CD4-positive, alpha-beta T cell treated with Interleukin-2 at 100 ng/mL for 4 hours (primary cell): ENCODE measurements around the gene ANKRD29.

Experiments used
- DNase-seq: peaks from one replicate; pipeline ENCODE4 v3.0.0-alpha.2; 2020; ENCODE audit warnings: low spot score

Gene ANKRD29, protein sequence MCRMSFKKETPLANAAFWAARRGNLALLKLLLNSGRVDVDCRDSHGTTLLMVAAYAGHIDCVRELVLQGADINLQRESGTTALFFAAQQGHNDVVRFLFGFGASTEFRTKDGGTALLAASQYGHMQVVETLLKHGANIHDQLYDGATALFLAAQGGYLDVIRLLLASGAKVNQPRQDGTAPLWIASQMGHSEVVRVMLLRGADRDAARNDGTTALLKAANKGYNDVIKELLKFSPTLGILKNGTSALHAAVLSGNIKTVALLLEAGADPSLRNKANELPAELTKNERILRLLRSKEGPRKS

DNA sequence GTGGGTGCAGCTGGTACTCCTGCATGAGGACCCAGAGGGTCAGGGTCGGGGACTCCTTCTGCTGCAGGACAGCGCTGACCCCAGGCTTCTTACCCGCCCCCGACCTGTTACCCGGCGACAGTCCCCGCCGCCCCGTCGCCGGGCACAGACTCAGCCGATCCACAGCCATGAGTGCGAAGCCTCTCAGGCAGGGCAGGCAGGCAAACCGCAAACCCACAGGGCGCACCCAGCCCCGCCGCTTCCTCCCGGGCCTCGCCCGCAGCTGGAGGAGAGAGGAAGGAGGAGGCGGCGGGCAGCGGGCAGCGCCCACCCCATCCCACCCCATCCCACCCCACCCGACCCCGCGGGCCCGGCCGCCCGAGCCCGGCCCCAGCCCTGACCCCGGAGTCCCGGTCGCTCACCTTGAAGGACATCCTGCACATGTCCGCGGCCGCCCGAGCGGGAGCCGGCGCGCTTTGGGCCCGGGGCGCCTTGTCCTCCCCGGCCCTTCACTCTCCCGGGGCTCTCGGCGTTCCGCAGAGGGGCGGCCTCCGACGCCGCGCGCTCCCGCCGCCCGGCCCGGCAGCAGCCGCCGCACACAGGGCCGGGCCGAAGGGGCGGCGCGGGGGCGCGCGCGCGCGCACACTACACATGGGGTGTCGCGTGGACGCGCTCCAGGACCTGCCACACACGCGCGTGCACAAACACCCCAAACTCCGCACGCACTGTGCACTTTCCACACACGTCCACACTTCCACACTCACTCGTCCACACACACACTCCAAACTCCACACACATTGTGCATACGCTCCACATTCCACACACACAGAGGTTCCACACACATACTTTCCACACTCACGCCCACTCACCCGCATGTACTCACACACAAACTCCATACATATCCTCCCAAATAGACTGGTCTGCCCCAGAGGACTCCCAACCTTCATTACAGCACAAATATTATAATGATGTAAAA, at the start of gene ANKRD29:
ANKRD29 (minus strand) TSS at position 603 of the 955 bp plus-strand sequence; CDS start at position 422, 181 bp downstream.
- peak; percentile 51 for DNase-seq

DNA sequence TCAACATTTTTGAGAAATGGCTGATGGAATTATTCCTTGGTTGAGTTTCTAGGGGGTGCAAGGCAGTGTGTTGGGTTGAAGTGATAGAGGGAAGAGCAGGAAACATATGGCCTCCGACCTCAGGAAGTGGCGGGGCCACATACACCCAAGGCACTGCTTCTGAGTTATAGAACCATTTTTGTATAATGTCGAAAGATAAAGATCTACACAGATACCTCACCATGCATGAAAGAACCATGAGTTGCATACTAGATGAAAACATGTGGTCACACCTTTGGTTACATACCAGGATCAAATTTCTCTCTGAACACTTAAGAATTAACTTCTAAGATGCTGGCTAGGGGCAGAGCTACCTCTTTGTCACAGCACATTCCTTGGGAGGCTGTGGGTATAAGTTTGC, 49.7 kb upstream of the ANKRD29 start:
- DNase-seq: no peak

DNA sequence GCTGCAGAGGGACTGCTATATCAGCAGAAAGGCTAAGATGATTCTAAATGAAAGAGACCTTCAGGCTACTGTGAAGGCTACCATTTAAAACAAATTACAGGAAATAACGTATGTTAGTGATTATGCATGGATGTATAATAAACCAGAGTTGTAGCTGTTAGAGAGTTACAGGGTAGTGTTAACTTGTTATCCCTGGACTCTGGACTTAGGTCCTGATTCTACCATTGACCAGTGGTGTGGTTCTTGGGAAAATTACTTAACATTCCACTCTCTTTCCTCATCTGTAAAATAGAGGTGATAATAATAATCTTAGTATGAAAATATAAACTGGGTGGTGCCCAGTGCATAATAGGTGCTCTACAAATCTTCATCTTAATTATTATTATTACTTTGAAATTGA, 48.7 kb upstream of the ANKRD29 start:
- no peak for DNase-seq

DNA sequence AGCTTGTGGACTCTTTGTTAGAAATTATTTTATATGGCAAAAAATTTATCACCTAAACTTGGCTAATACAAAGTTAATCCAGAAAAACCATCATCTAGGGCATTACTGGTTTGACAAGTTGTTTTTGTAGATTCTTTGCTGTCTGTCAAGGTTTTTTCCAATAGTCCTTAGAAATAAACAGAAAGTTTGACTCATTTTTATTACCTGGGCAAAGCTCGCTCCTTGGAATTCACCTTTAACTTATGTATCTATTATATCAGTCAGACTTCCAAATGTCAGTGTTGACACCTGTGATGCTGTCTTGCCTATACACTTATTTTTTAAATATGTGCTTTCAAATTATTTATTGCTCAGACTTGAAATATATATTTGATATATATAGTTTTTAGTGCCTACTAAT, 48.2 kb upstream of the ANKRD29 start:
- DNase-seq: no peak

DNA sequence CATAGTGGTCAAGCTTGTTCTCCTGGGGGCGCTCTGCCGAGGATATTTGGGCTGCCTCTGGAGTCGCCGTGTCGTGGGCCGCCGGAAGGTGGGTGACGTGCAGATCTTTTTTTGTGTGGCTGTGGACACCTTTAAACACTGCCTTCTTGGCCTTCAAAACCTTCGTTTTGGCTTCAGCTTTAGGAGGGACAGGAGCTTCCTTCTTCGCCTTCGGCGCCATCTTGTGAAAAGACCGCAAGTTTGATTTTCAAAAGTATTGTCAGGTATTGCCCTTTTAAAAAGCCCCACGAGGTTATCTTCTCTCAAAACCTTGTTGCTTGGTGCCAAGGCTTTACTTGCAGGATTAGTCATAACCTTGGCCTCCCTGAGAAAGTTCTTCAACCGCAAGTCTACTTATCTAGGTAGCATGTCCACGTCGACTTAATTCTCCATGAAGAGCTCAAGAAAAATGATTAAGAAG, 47.4 kb upstream of the ANKRD29 start:
- DNase-seq: no peak

DNA sequence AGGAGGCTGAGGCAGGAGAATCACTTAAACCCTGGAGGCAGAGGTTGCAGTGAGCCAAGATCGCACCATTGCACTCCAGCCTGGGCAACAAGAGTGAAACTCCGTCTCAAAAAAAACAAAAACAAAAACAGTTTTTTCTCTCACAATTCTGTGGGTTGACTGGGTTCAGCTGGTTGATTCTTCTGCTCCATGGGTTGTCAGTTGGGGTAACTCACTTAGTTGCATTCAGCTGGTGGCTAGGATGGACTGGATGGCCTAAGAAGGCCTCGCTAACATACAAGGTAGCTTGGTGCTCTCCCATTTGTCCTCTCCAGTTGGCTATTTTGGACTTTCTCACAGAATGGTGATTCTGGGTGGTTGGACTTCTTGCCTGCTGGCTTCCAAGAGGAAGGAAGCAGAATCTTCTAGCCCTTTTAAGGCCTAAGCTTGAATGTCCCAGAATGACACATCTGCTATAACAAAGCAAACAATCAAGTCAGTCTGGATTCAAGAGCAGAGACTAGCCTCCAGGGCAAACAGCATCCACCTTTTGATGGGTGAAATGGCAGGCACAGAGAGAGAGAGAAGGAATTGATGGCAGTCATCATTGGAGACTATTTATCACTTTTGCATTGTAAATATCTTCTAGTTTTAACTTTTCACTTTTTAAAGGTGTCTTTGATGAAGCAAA, 44.4 kb upstream of the ANKRD29 start:
- DNase-seq: no peak

DNA sequence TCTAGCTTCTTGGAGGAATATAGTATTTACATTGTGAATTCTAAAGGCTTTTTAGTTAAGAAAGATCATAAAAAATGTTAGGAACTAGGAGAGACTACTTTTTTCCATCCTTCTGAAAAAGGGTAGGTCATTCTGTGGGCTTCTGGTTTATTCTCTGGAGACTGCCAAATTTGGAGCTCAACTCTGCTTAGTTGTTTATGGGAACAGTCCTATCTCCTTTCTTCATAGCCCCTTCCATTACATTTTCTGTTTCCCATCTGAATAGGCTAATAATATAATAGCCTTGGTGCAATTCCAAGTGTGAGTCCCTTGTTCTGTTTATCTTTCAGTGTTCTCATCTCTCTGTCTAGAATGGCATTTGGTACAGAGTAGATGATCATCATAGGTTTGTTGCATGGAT, 42.1 kb upstream of the ANKRD29 start:
- DNase-seq: no peak

DNA sequence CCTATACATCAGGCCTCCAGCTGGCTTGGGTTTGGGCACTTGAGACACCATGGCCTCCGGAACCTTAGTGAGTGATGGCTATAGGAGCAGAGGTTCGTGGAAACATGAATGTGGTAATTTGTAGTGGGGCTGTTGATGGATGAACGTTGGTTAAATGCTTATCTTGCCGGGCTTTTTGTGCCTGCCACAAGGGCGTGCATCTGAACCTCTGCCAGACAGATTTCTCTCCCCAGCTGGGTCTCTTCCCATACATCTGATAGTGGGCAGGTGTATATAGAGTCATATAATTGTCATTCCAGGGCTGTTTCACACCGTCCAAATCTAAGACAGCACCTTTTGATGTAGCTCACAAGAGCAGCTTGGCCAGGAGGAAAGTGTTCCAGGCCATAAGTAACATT, 41.3 kb upstream of the ANKRD29 start:
- DNase-seq: no peak

DNA sequence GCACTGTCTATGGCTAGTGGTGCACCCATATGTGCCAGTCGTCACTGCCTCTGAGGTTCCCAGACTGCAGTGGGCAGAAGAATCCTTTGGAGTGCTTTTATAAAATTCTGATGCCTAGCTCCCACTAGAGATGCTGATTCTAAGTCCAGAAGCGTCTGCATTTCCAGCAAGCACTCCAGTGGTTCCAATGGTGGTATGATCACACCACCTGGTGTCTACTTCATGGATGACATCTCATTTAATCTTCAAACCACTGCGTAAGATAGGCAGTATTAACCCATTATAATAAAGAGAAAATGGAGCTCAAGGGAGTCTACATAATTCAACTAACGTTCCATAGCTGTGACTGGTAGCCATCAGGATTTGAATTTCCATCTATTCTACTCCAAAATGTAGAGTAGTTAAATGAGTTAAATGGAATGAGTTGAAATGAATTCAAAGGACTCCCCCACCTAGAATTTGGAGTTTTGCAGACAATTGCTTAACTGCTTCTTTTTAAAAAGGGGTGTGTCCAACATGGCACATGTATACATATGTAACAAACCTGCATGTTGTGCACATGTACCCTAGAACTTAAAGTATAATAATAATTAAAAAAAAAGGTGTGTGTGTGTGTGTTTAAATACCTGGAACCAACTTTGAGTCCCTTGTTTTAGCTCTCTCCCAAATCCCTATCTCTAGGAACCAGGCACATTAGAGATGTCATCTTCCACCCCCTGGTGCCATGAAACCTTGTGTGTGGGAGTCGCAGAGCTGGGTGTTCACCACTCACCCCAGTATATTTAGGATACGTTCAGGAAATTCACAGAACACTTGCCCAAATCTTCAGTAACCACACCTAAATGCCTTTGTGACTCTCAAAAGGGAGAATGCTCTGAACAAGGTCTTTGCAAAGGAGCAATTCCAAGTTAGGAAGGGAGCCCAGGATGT, 40.6 kb upstream of the ANKRD29 start:
- peak; percentile 50 for DNase-seq

DNA sequence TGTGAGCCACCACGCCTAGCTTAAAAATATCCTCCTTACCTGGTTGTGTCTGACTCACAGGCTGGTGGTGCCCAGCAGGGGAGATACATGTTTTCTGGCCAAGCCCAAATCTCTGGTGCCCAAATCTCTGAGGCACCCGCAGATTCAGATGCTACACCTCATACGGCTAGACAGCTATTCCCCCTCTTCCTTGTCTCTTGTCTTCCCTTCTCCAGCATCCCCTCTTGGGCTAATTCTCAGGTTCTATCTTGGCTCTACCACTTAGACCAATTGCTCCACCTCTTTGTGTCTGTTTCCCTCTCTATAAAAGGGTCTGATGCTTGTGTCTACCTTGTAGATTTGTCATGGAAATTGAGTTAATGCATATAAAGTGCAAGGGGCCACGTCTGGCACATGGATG, 39.9 kb upstream of the ANKRD29 start:
- no peak for DNase-seq

DNA sequence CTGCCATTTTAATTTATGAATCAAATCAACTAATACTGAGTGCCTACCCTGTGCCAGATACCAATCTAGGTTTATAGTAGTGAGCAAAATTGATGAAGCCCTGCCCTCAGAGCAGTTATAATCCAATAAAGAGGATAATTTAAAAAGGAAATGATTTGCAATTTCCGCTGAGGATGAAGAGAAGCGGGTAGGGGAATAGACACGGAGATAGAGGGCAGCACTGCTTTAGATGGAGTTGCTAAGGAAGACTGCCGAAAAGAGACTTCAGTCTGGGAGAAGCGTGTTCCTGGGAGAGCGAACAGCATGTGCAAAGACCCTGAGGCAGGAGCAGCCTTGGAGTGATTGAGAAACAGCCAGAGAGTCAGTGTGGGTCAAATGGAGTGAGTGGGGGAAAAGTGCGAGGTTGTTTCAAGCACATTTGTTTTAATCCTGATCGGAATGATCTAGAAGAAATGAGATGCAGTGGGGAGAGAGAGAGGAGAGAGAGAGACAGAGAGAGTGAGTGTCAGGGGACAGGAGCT, 38.9 kb upstream of the ANKRD29 start:
- DNase-seq: no peak

DNA sequence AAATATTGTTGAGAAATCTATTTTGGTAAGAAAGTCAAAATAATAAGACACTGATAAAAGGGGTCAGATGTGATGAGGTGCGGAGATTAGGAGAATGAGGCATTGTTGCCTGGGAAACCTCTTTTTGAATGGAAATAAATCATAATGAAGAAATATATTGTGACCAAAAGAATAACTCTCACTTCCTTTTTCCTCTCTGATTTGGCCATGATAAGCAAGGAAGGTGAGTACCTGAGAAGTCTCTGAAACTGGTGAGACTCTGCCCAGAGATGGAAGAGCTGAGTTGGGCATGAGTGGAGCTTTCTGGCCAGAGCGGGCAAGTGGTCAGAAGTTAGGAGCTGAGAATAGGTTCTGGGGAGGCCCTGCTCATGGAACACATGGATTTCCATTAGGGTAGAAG, 38.3 kb upstream of the ANKRD29 start:
- no peak for DNase-seq

DNA sequence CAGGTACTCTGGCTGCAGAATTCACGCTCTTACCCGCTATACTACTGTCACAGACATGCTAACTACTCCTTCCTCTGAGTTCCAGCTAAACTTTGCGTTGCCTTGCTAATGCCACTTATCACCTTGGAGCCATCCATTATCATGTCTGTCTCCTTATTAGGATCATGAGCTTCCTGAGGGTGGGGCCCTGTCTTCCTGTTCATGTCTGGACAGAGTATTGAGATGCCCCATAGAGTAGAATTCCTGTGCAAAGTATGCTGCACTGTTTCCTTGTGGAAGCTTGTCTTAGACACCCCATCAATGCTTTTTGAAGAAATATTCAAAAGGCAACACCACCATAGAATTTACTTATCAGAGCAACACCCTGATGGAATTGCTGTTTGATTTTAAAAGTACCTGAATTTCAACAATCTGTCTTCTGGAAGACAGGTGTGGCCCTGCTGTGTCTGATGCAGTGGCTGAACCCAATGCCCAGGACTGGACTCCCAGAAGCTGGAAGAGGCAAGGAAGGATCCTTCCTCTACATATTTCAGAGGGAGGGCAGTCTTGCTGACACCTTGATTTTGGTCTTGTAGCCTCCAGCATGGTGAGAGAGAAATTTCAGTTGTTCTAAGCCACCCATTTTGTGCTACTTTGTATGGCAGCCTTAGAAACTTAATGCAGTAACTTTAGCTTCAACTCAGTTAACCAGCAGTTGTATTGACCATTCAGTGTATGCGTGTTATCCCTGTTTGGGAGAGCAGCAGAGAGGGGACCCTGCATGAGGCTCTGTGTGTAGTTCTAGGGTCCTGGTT, 32.1 kb upstream of the ANKRD29 start:
- no peak for DNase-seq

DNA sequence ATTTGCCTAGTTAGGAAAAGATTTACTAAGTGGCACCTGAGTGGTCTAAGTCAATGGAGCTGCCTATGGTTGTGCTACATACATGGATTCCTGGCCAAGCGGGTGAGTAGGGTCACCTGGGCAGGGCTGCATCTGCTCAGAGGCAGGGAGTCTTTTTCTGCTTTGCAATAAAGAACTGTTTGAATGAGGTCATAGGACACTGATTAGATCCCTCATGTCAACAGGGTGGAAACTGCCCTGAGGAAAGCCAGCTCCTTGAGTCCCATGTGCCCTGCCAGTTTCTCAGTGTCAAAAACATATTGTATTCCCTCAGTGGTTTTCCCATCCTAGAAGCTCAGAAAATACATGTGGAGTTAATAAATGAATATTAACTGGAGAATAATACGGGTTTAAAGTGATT, 31.1 kb upstream of the ANKRD29 start:
- no peak for DNase-seq

DNA sequence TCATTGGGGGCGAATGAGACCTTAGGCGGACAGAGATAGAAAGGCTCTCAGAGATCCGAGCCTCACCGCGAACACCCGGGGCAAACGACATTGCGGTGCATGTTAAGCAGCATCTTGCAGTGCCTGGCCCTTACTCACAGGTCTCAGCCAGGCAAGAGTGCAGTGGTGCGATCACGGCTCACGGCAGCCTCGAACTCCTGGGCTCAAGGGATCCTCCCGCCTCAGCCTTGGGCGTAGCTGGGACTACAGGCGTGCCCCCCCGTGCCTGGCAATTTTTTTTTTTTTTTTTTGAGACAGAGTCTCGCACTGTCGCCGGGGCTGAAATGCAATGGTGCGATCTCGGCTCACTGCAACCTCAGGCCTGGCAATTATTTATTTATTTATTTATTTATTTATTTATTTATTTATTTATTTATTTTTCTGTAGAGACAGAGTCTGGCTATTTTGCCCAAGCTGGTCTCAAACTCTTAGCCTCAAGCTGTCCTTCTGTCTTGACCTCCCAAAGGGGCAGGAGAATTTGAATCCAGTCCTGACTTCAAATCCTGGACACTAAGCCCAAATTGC, 27.9 kb upstream of the ANKRD29 start:
- DNase-seq: no peak

DNA sequence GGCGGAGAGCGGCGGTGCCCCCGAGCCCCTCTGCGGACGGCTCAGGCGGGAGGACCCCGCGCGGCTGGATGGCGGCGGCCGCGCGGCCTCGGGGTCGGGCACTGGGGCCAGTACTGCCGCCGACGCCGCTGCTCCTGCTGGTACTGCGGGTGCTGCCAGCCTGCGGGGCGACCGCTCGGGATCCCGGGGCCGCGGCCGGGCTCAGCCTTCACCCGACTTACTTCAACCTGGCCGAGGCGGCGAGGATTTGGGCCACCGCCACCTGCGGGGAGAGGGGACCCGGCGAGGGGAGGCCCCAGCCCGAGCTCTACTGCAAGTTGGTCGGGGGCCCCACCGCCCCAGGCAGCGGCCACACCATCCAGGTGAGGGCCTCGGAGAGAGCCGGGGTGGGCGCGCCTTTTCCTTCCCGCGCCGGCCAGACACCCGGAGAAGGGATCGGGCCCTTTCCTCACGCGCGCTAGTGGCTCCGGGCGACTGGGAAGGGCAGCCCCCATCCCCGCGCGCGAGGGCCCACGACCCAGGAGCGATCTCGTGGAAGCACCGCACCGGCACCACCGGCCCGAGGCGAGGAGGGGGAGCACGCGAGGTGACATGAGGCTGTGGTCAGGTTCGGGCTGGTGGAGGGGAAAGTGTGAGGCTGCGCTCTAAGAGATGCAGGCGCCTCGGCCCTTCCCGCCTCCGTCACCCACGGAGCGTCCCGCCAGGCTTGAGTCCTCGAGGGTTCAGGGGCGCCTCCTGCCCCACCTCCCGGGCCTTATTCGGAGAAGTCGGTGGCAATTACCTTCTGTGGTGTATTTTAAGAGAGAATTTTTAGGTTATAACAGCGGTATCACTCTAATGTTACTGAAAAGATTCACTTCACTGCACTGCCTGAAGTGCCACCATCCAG, 27.1 kb upstream of the ANKRD29 start:
- DNase-seq: no peak

DNA sequence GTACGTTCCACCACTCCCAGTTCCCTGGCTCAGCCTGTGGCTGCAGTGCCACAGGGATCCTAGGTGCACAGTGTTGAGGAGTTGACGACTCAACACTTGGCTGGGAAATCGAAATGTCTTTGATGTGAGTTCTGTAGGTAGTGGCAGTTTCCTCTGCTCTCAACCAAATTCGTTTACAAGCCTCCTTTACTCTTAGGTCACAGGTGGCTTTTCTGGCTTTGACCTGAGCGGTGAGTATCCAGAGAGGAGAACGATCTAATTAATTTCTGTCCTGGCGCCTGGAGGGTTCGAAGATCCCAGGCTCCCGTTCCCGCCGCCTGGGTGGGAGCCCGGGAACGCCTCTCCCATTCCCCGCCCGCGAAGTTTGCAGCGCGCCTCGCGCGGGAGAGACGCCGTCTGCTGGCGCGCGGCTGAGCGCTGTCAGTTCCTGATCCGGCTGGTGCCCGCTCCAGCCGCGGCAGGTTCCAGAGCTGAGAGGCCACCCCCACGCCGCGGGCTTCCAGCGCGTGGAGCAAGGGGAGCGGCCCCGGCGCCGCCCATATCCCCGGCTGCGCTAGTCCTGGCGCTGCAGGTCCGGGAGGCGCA, 26.4 kb upstream of the ANKRD29 start, which contains the start of gene LAMA3:
LAMA3 (plus strand) TSS at position 423 of the 585 bp plus-strand sequence. CDS start 231 bp downstream, outside the sequence.
- no peak for DNase-seq

DNA sequence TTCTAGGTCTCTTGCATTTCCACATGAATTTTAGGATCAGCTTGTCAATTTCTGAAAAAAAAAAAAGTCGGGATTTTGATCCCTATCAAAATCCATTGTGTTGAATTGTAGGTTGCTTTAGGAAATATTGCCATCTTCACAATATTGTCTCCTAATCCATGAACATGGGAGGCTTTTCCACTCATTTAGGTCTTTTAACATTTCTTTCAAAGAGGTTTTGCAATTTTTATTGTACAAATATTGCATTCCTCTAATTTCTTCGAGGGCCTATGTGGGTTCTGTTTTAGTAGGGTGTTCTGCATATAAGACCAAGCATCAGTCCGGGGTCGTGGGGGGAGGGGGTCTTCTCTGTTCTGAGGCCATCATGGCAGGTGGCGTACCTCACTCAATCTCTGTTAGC, 25.8 kb upstream of the ANKRD29 start:
- DNase-seq: no peak
